ENCODE results near the gene DCK. TPM values are rescaled to one million over a fixed set of nuclear protein-coding genes. Genes with fewer than 3 reads are reported as not detected.

DCK gene
- total and polyA plus RNA-seq, 2 experiments from 2014 or later, result 16.9 to 25.1 TPM

- TF ChIP-seq ZNF462 (CRISPR knock-in tag; IDR thresholded peaks at IDR 0.05) (no peak), CREB1 (CRISPR knock-in tag; IDR thresholded peaks at IDR 0.05; ENCODE audit: low read depth) (no peak), STAT1 (IDR thresholded peaks at IDR 0.05; ENCODE audit: unreplicated experiment) (no peak), ZNF114 (CRISPR knock-in tag; IDR thresholded peaks at IDR 0.05) (no peak), EZH2 (IDR thresholded peaks at IDR 0.05; ENCODE audit: low read depth, unreplicated experiment) (no peak), CTCF (conservative IDR thresholded peaks at IDR 0.05; ENCODE audit: low read depth in 2 of 2) (no peak)
Measured at GRCh38 chr4:71045256-71045655, 51.8 kb downstream of the DCK start (continued).

GRCh38 chr4:71049395-71049794, 55.9 kb downstream of the DCK start:
- H3K4me1 Mint-ChIP-seq, result no peaks in the 10 kb centered on the region; the same call in 2 of the 3 replicates
- Histone ChIP-seq H3K4me3 (no peak overlapping the region), H3K27me3 (ENCODE audit: insufficient read depth) (no peaks in the 10 kb centered on the region), H3K36me3 (ENCODE audit: insufficient read depth) (no peaks in the 10 kb centered on the region), H3K4me1 (ENCODE audit: insufficient read depth) (no peaks in the 10 kb centered on the region), H3K9me2 (ENCODE audit: insufficient read depth) (no peaks in the 10 kb centered on the region), H3K79me2 (replicated peaks; ENCODE audit: insufficient read depth) (no peaks in the 10 kb centered on the region), H3K4me2 (no peak overlapping the region), H3F3A (replicated peaks; ENCODE audit: low read depth) (no peaks in the 10 kb centered on the region), H2AFZ (no peak overlapping the region), H4K20me1 (replicated peaks; ENCODE audit: insufficient read depth) (no peaks in the 10 kb centered on the region), H3K27ac (ENCODE audit: low read depth) (no peak overlapping the region)
- peaks cover 9% of the 10 kb centered on the region; the same call in 2 of the 3 replicates for H3K9me3 Mint-ChIP-seq
- no peak overlapping the region for H3K27ac Mint-ChIP-seq
- DNase-seq (ENCODE audit: low spot score), result no peak
- H3K36me3 Mint-ChIP-seq (ENCODE audit: low read depth), result peaks cover 4% of the 10 kb centered on the region; the same call in 2 of the 3 replicates
- peaks cover 4% of the 10 kb centered on the region for H3K27me3 Mint-ChIP-seq (ENCODE audit: insufficient read depth, low read depth, poor library complexity)
- H3K4me3 Mint-ChIP-seq, result no peak overlapping the region
- no peak for ATAC-seq
- TF ChIP-seq STAT1 (IDR thresholded peaks at IDR 0.05; ENCODE audit: unreplicated experiment) (no peak), ETS1 (IDR thresholded peaks at IDR 0.05) (no peak), CREB1 (CRISPR knock-in tag; IDR thresholded peaks at IDR 0.05; ENCODE audit: low read depth) (no peak)
